CD4-positive, alpha-beta T cell treated with Interferon gamma for 1 hour (primary cell): ENCODE data around the gene ANGPT4.

Source experiments
- DNase-seq: peaks from one replicate; pipeline ENCODE4 v3.0.0-alpha.2; 2020

Gene ANGPT4

DNA sequence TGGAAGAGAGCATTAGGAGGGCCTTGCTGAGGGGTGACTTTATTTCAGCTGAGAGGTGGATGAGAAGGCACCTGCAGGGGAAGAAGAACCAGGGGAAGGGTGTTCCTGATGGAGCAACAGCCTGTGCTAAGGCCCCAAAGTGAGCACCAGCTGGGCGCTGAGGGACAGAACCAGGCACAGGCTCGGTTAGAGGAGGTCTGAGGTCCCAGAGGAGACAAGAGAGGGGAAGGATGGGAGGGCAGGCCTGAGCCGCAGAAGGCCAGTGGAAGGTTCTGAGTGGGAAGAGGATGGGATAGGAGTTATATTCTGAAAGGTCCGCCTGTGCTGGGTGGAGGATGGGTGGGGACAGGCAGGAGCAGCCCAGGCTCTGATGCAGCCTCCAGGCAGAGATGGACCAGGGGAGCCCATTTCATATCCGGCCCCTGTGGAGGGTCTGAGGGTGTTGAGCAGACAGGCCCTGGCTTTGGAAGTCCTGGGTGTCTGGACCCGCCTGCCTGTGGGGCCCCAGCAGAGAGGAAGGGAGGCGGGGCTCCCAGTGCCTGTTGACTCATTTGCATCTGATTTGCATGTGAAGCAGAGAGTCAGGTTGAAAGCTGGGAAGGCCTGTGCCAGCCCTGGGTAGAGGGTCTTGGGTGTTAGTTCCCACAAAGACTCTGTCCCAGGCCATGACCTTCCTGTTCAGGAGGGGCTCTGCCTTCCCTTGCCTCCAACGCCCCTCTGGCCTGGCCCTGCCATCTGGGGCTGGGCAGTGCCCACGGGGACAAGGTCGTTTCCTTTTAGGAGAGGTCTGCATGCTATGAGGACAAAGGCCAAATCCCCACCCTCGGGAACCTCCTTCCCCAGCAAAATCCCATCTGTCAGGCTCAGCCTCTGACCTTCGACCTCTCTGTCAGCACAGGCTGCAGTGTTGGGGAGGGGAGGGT is 93.2 kb downstream of the ANGPT4 start:
- DNase-seq: no peak

DNA sequence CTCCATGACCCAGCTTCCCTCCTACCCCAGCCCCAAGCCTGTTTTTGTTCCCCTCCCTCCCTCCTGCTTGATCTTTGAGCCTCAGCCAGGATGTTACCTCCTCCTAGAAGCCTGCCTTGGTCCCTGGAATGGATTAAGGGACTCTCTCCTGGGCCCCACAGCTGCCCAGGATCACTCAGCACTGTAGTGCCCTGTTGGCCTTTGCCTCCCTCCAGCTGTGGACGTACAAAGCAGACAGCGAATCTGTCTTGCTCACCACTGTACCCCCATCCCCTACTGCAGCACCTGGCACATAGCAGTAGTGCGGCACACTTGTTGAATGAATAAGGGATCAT is 94.4 kb downstream of the ANGPT4 start:
- DNase-seq: no peak

DNA sequence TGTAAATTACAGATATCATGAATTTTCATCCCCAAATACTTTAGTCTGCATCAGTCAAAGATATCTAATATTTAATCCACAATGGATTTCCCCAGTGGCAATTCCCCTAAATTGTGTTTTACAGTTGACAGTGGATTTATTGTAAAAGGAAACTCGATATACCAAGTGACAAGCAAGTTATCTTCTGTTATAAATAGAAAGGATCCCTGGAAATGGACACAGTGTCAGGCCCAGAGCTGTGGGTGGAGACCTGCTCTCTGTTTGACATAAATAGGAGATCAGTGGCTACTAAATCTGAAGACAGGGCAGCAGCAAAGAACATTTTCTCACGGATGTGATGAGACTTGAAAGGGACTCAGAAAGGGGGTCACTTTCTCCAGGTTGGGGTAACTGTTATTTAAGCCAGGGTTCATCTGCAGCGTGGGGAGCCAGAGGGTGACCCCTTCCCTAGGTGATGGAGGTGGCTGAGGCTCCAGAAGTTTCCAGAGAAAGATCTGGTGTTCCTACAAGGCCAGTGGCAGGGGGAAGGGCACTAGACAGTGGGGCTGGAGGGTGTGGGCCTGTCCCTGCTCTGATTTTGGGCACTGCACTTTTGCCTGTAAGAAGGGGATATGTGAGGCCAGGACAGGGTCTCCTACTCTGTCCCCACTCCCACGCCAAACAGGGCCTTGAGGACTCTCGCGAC is 94.9 kb downstream of the ANGPT4 start:
- DNase-seq: no peak

DNA sequence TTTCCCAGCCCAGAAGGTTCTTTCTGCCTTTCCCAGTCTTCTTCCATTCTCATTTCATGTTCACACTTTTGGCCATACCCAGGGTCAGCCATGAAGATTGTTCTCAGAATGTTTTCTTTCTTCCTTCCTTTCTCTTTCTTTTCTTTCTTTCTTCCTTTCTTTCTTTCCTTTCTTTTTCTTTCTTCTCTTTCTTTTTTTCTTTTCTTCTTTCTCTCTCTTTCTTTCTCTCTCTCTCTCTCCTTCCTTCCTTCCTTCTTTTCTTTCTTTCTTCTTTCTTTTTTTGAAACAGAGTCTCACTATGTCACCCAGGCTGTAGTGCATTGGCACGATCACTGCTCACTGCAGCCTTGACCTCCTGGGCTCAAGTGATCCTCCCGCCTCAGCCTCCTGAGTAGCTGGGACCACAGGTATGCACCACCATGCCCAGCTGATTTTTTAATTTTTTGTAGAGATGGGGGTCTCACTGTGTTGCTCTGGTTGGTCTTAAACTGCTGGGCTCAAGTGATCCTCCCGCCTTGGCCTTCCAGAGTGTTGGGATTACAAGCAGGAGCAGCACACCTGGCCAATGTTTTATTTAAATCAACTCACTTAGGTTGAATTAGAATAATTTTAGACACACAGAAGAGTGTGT is 95.7 kb downstream of the ANGPT4 start:
- DNase-seq: no peak
